ENCODE measurements around the gene PPP1R14D. TPM values are rescaled to one million over a fixed set of nuclear protein-coding genes. Genes with fewer than 3 reads are reported as not detected.

Gene PPP1R14D
- total and polyA plus RNA-seq, 2 of the 8 experiments (the other 6 are each of a cell fraction or from before 2014, with no cell fraction given): not detected

GRCh38 chr15:40823572-40824343 is 4.8 kb downstream of the PPP1R14D start:
- DNase-seq (ENCODE audit: low read depth in 1 of 2, low spot score in 2 of 2) (no peak), FAIRE-seq (no peak)
- no peaks in the 10 kb centered on the region for H3K79me2 ChIP-seq (ENCODE audit: control insufficient read depth in 1 of 2, insufficient read depth in 2 of 2, low read length in 2 of 2)
- H3K79me1 ChIP-seq (ENCODE audit: low read depth, low read length): no peaks in the 10 kb centered on the region
- CTCF ChIA-PET (ENCODE audit: partially characterized antibody): interaction anchor here (2.0 kb wide), 1 partner anchor 34 kb away, joined by 5 read pairs; no protein-coding TSS in a partner anchor
- H3K23me2 ChIP-seq (ENCODE audit: low read depth, low read length): no peaks in the 10 kb centered on the region
- no peaks in the 10 kb centered on the region for H3K9me3 ChIP-seq (ENCODE audit: insufficient read depth in 2 of 2, low read depth in 1 of 2, low read length in 1 of 2)
- H3K14ac ChIP-seq (ENCODE audit: insufficient read length): no peak overlapping the region
- no peak overlapping the region for H3K23ac ChIP-seq (ENCODE audit: insufficient read length)
- H4K20me1 ChIP-seq (replicated peaks in 1 of 2; ENCODE audit: control insufficient read depth in 1 of 2, insufficient read depth in 2 of 2, low read length in 2 of 2): no peaks in the 10 kb centered on the region
- no peaks in the 10 kb centered on the region for H3K36me3 ChIP-seq (ENCODE audit: control insufficient read depth in 2 of 4, insufficient read depth in 4 of 4, low read length in 3 of 4)
- H4K5ac ChIP-seq (ENCODE audit: insufficient read length, low read depth, low read length): no peak overlapping the region
- H2AFZ ChIP-seq (ENCODE audit: low read length): no peak overlapping the region
- H3K4me3 ChIP-seq (ENCODE audit: extremely low read depth in 1 of 4, insufficient read depth in 2 of 4, low read depth in 3 of 4, low read length in 4 of 4): no peak overlapping the region
- H2BK15ac ChIP-seq (ENCODE audit: low read length): no peak overlapping the region
- H3K9ac ChIP-seq (replicated peaks in 1 of 4; ENCODE audit: extremely low read depth in 1 of 4, low read depth in 3 of 4, low read length in 3 of 4): no peak overlapping the region
- no peak overlapping the region for H4K91ac ChIP-seq (replicated peaks; ENCODE audit: insufficient read length, low read length)
- H3K27me3 ChIP-seq (replicated peaks in 1 of 4; ENCODE audit: control insufficient read depth in 3 of 4, extremely low read depth in 1 of 4, insufficient read depth in 3 of 4, low read length in 3 of 4): no peaks in the 10 kb centered on the region
- no peak overlapping the region for H3K27ac ChIP-seq (ENCODE audit: low read depth, low read length)
- POLR2A ChIA-PET (ENCODE audit: partially characterized antibody): no interaction called here
- H3K56ac ChIP-seq (replicated peaks; ENCODE audit: insufficient read length, low read depth, low read length): no peak overlapping the region
- no peak overlapping the region for H4K8ac ChIP-seq (ENCODE audit: extremely low read depth, insufficient read depth, low read length)
- no peaks in the 10 kb centered on the region for H3K4me1 ChIP-seq (replicated peaks in 1 of 4; ENCODE audit: control insufficient read depth in 3 of 4, insufficient read depth in 4 of 4, low read length in 3 of 4)
- H3K4me2 ChIP-seq (ENCODE audit: insufficient read depth in 1 of 2, low read depth in 2 of 2, low read length in 2 of 2): no peak overlapping the region
- no peak overlapping the region for H2BK20ac ChIP-seq (ENCODE audit: low read length)
- H2BK5ac ChIP-seq (ENCODE audit: low read depth, low read length): no peak overlapping the region
- no peak overlapping the region for H2BK120ac ChIP-seq (replicated peaks; ENCODE audit: low read depth, low read length)
- H2AK5ac ChIP-seq (ENCODE audit: low read depth, low read length): no peak overlapping the region
- 86% methylated on average over 1 of the region's 1 CpG; no CpG with 5 or more reads in 1 of the 2 experiments for WGBS, 2 experiments (ENCODE audit: extremely low coverage in 1 of 2, insufficient coverage in 1 of 2, insufficient read length in 1 of 2, insufficient replicate concordance in 2 of 2, low coverage in 1 of 2, low lambda C conversion rate in 2 of 2, missing lambda C conversion rate in 1 of 2)
- H3K18ac ChIP-seq (ENCODE audit: extremely low read depth, low read length): no peak overlapping the region
- no peak overlapping the region for H3K4ac ChIP-seq (replicated peaks; ENCODE audit: insufficient read length, low read depth, low read length)
- no peak overlapping the region for H2BK12ac ChIP-seq (ENCODE audit: low read depth, low read length)
- TF ChIP-seq HDAC2 (IDR thresholded peaks at IDR 0.05; ENCODE audit: borderline replicate concordance in 1 of 2, low read depth in 2 of 2, low read length in 2 of 2): no peak
